ENCODE data around the gene TAL1.
A peak's percentile ranks its signal among the peaks of the same experiment; 100 is the strongest.

GRCh38 chr1:47262787-47263413 is 30.9 kb upstream of the TAL1 start:
- TF ChIP-seq CTCF (IDR thresholded peaks at IDR 0.05) (peak; percentile 79), EZH2phosphoT487 (IDR thresholded peaks at IDR 0.05) (no peak)
